Activated CD4-positive, alpha-beta T cell treated with anti-CD3 and anti-CD28 coated beads, Interleukin-2, amount 10 ng/mL, durations not matched to agents 24 days and 14 days (primary cell): ENCODE results near the gene LMF1. TPM values are rescaled to one million over a fixed set of nuclear protein-coding genes. Genes with fewer than 3 reads are reported as not detected.

Experiments used
- DNase-seq: peaks from one replicate; pipeline ENCODE4 v3.0.0; 2022
- H3K27ac Mint-ChIP-seq: one replicate; pipeline ENCODE4 v1.8.0; 2022; ENCODE audit warnings: mild to moderate bottlenecking, mixed read lengths
- H3K27me3 Mint-ChIP-seq: one replicate; pipeline ENCODE4 v1.8.0; 2022; ENCODE audit warnings: mixed read lengths
- H3K36me3 Mint-ChIP-seq: one replicate; pipeline ENCODE4 v1.8.0; 2022; ENCODE audit warnings: low read depth, mild to moderate bottlenecking, mixed read lengths
- H3K4me1 Mint-ChIP-seq: one replicate; pipeline ENCODE4 v1.8.0; 2021; ENCODE audit warnings: mixed read lengths
- H3K4me3 Mint-ChIP-seq: one replicate; pipeline ENCODE4 v1.8.0; 2022; ENCODE audit warnings: mild to moderate bottlenecking, moderate library complexity, mixed read lengths
- H3K9me3 Mint-ChIP-seq: one replicate; pipeline ENCODE4 v1.8.0; 2021; ENCODE audit warnings: mixed read lengths
- intact Hi-C: fragments of 100-400 bp; cut with micrococcal nuclease; formaldehyde crosslinking; loops from one replicate; pipeline ENCODE4 v1.15.1; 2023
- total RNA-seq: library from RNA; stranded (reverse); gene quantifications from 2 replicates; pipeline ENCODE4 v1.2.3, GENCODE V29; 2022

The LMF1 gene
- total RNA-seq, 1 donor from 2014 or later = 11.9 TPM

DNA sequence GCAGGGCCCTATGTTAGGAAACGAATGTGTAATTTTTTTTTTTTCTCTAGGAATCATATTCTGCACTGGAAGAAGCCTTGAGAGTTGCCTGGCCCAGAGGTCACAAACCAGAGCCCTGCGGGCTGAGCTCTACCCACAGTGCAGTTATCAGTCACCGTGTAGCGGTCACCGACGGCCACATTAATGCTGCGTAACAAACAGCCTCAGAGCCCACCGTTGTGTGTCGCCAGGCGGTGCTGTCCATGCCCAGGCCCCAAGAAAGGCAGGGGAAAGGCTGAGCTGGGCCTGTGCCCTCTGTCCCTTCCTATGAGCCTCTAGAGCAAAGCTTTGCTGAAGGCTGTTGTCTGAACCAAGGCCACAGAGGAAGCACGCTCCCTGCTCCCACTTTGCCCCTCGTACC, 4.5 kb upstream of the LMF1 start:
- H3K4me1 Mint-ChIP-seq = peaks cover 7% of the 10 kb centered on the region
- peaks cover 22% of the 10 kb centered on the region for H3K27me3 Mint-ChIP-seq
- no peaks in the 10 kb centered on the region for H3K36me3 Mint-ChIP-seq
- H3K27ac Mint-ChIP-seq = no peak overlapping the region
- intact Hi-C loops = no loop called here
- H3K4me3 Mint-ChIP-seq = no peak overlapping the region
- H3K9me3 Mint-ChIP-seq = no peaks in the 10 kb centered on the region
- no peak for DNase-seq

- Mint-ChIP-seq H3K27ac (no peak overlapping the region), H3K36me3 (no peaks in the 10 kb centered on the region), H3K27me3 (peaks cover 20% of the 10 kb centered on the region), H3K9me3 (no peaks in the 10 kb centered on the region), H3K4me1 (peaks cover 7% of the 10 kb centered on the region), H3K4me3 (no peak overlapping the region)
- no peak for DNase-seq
- intact Hi-C loops = no loop called here
Measured at GRCh38 chr16:974611-975261, 4.0 kb upstream of the LMF1 start.

GRCh38 chr16:974001-974601, 3.3 kb upstream of the LMF1 start:
- H3K36me3 Mint-ChIP-seq = no peaks in the 10 kb centered on the region
- no peaks in the 10 kb centered on the region for H3K9me3 Mint-ChIP-seq
- H3K4me3 Mint-ChIP-seq = no peak overlapping the region
- H3K27ac Mint-ChIP-seq = no peak overlapping the region
- intact Hi-C loops = no loop called here
- peaks cover 16% of the 10 kb centered on the region for H3K27me3 Mint-ChIP-seq
- peaks cover 9% of the 10 kb centered on the region for H3K4me1 Mint-ChIP-seq
- DNase-seq = no peak

GRCh38 chr16:973366-973765, 2.6 kb upstream of the LMF1 start:
- no peak overlapping the region for H3K4me3 Mint-ChIP-seq
- peaks cover 12% of the 10 kb centered on the region for H3K27me3 Mint-ChIP-seq
- H3K36me3 Mint-ChIP-seq = peaks cover 2% of the 10 kb centered on the region
- no peak overlapping the region for H3K27ac Mint-ChIP-seq
- intact Hi-C loops = no loop called here
- H3K9me3 Mint-ChIP-seq = no peaks in the 10 kb centered on the region
- DNase-seq = no peak
- H3K4me1 Mint-ChIP-seq = peaks cover 12% of the 10 kb centered on the region

DNA sequence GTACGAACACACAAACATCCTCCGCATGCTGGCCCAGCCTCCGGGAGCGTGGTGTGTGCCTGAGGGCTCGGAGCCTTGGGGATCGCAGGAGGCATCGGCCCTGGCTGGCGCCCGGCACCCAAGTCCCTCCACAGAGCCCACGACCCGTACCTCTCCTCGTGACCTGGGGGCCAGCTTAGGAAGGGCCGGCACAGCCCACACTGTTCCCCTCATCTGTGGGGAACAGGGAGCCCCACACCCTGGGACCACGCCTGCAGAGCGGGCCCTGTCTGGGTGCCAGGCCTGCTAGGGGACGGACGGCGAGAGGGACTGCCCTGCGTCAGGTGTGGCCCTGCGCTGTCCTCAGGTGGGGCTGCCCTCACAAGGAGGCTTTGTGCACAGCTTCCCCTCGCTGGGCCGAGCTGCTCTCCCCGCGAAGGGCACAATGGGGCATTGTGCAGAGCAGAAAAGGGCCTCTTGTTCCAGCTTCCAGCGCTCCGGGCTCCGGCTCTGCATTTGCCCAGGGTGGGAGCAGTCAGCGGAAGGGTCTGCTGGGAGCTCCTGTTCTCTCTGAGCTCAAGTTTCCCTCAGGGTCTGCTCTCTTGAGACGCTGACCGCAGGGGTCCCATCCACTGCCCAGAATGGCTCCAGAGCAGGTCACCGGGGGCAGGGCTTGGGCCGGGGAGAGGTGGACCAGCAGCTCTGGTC, 1.7 kb upstream of the LMF1 start:
- peaks cover 4% of the 10 kb centered on the region for H3K36me3 Mint-ChIP-seq
- intact Hi-C loops = no loop called here

GRCh38 chr16:971981-972315, 1.2 kb upstream of the LMF1 start:
- peaks cover 6% of the 10 kb centered on the region for H3K36me3 Mint-ChIP-seq
- H3K9me3 Mint-ChIP-seq = no peaks in the 10 kb centered on the region
- peak overlapping the region; percentile 43 for H3K27ac Mint-ChIP-seq
- peak overlapping the region; percentile 45 for H3K4me3 Mint-ChIP-seq
- peaks cover 11% of the 10 kb centered on the region for H3K4me1 Mint-ChIP-seq
- no peak for DNase-seq
- intact Hi-C loops = loop anchor here (2.0 kb wide), 1 partner anchor 33 kb away; no protein-coding TSS in a partner anchor
- peaks cover 7% of the 10 kb centered on the region for H3K27me3 Mint-ChIP-seq

More for the DNA sequence above, 1.7 kb upstream of the LMF1 start:
- H3K27ac Mint-ChIP-seq = no peak overlapping the region
- H3K4me3 Mint-ChIP-seq = no peak overlapping the region
- DNase-seq = no peak
- H3K27me3 Mint-ChIP-seq = peaks cover 7% of the 10 kb centered on the region
- H3K4me1 Mint-ChIP-seq = peaks cover 11% of the 10 kb centered on the region
- no peaks in the 10 kb centered on the region for H3K9me3 Mint-ChIP-seq

DNA sequence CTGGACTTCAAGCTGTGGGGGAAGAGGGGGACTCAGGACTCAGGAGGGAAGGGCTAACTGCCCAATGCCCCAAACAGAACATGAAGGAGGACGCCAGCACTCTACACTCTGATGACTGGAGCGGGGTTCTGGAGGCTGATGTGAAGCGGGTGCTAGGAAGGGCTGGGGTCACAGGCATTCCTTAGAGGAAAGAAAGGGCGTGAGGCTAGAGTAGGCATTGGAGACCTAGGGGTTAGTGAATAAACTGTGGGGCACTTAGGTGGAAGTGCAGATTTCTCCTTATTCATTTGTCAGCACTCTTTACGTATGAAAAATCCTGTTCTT, 760 bp upstream of the LMF1 start:
- peaks cover under 1% of the 10 kb centered on the region for H3K9me3 Mint-ChIP-seq
- intact Hi-C loops = loop anchor here (2.0 kb wide), 1 partner anchor 33 kb away; no protein-coding TSS in a partner anchor
- peaks cover 11% of the 10 kb centered on the region for H3K4me1 Mint-ChIP-seq
- no peak for DNase-seq
- peak overlapping the region; percentile 43 for H3K27ac Mint-ChIP-seq
- H3K36me3 Mint-ChIP-seq = peaks cover 9% of the 10 kb centered on the region
- peaks cover 7% of the 10 kb centered on the region for H3K27me3 Mint-ChIP-seq
- peak overlapping the region; percentile 17 for H3K4me3 Mint-ChIP-seq

DNA sequence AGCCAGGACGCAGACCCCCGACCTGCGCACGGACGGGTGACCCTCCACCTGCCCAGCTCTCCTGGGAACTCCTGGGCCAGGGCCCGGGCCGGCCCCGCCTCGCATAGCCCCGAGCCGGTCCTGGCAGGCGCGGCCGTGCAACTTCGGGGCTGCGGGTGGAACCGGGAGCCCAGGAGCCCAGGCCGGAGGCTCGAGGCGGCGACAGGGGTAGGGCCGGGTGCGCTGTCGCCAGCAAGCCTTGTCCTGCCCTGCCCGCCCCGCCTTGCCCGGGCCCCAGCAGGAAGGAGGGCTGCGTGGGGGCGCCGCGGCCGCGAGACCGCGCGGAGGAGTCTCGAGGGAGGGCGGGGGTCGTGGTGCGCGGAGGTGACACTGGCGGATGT, 408 bp downstream of the LMF1 start:
- H3K4me1 Mint-ChIP-seq = peaks cover 16% of the 10 kb centered on the region
- intact Hi-C loops = loop anchor here (1.0 to 2.0 kb wide), 2 partner anchors 11 to 34 kb away; partner anchors contain the start of gene SOX8
- no peak for DNase-seq
- H3K9me3 Mint-ChIP-seq = peaks cover 7% of the 10 kb centered on the region
- peaks cover 7% of the 10 kb centered on the region for H3K27me3 Mint-ChIP-seq
- H3K4me3 Mint-ChIP-seq = peak overlapping the region; percentile 80
- peak overlapping the region; percentile 62 for H3K27ac Mint-ChIP-seq
- peaks cover 18% of the 10 kb centered on the region for H3K36me3 Mint-ChIP-seq

DNA sequence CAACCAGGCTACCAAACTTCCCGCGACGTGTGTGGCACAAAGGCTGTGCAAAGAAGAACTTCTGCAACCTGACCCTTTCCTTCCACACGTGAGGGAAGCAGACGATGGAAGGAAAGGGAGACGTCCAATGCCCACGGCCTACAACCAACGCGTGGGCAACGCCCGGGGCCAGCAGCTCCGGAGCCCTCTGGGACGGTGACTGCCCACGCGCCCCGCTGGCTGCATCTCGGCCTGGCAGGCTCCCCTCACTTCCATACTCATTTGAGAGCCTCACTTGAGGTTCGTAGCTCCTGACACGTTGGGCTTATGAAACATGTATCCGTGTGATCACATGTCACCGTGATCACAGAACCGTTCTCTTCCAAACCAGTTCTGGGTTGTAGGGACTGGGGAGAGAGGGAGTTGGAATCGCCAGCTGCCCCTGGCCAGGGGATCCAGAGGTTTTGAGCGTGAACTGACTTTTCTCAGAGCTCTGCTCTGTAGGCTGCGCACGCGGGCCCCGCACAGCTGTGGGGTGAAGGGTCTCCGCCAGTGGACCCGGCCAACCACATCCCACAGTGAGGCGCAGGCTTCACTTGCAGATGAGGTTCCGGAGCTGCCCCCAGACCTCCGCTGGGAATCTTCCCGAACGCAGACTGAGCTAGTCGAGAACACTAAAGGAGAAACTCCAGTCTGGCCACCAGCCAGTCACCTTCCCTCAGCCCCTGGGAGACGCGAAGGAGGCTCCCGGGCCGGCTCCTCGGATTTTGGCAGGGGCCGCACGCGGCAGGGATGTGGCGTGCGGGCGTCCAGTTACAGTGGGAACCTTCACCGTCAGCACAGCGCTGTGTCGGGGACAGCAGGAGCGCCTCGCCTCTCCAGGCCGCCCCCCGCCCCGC, 1.0 kb downstream of the LMF1 start:
- DNase-seq = no peak
- peaks cover 22% of the 10 kb centered on the region for H3K36me3 Mint-ChIP-seq
- H3K4me1 Mint-ChIP-seq = peaks cover 18% of the 10 kb centered on the region
- intact Hi-C loops = loop anchor here (1.0 to 2.0 kb wide), 2 partner anchors 12 to 35 kb away; partner anchors contain the start of gene SOX8
- peak overlapping the region; percentile 59 for H3K27ac Mint-ChIP-seq
- H3K27me3 Mint-ChIP-seq = peaks cover 7% of the 10 kb centered on the region
- peaks cover 7% of the 10 kb centered on the region for H3K9me3 Mint-ChIP-seq
- H3K4me3 Mint-ChIP-seq = peak overlapping the region; percentile 80

DNA sequence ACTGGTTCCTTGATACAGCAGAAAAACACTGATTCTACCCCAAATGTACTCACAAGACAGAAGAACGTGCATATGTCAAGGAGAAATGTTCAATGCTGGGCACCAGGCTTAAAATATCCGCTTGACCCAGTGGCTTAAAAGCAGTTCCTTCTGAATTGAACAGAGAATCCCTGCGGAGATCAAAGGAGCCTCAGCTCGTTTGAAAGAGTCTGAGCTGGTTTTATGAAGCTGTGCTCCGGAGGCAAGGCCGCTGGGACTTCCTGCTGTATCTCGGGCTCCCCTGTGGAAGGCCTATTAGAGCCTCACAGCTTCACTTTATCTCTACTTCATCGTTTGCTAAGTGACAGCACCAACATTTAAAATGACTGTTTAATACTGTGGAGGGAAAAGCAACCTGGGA, 2.2 kb downstream of the LMF1 start:
- Mint-ChIP-seq H3K36me3 (peaks cover 30% of the 10 kb centered on the region), H3K4me3 (peak overlapping the region; percentile 65), H3K9me3 (peaks cover 7% of the 10 kb centered on the region), H3K27me3 (peaks cover 7% of the 10 kb centered on the region), H3K27ac (no peak overlapping the region), H3K4me1 (peaks cover 28% of the 10 kb centered on the region)
- no peak for DNase-seq
- intact Hi-C loops = no loop called here

- Mint-ChIP-seq H3K27me3 (peaks cover 7% of the 10 kb centered on the region), H3K4me1 (peaks cover 32% of the 10 kb centered on the region), H3K27ac (no peak overlapping the region), H3K36me3 (peaks cover 32% of the 10 kb centered on the region), H3K4me3 (no peak overlapping the region), H3K9me3 (peaks cover 7% of the 10 kb centered on the region)
- intact Hi-C loops = no loop called here
- no peak for DNase-seq
Measured at GRCh38 chr16:967546-968295, 3.1 kb downstream of the LMF1 start.

GRCh38 chr16:967077-967541, 3.7 kb downstream of the LMF1 start:
- no peak overlapping the region for H3K27ac Mint-ChIP-seq
- H3K4me3 Mint-ChIP-seq = no peak overlapping the region
- H3K9me3 Mint-ChIP-seq = peaks cover 7% of the 10 kb centered on the region
- intact Hi-C loops = no loop called here
- peaks cover 32% of the 10 kb centered on the region for H3K36me3 Mint-ChIP-seq
- DNase-seq = no peak
- H3K4me1 Mint-ChIP-seq = peaks cover 32% of the 10 kb centered on the region
- peaks cover 7% of the 10 kb centered on the region for H3K27me3 Mint-ChIP-seq

DNA sequence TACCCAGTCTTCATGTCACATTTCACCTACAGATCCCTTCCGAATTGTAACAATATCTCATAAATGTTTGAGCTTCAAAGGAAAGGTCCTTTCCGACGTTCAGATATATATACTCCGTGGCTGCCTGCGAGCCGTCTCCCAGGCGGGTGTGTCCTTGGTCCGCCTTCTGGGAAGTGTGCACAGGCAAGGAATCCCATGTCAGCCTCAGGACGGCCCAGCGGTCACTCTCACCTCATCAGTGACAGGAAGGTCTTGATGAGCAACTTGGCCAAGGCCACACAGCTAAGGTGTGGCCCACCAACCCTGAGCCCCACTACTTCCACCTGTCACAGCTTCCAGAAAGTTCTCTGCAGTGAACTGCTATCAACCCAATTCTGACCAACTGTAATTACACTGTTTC, 4.3 kb downstream of the LMF1 start:
- intact Hi-C loops = no loop called here
- Mint-ChIP-seq H3K27ac (no peak overlapping the region), H3K4me3 (no peak overlapping the region), H3K36me3 (peaks cover 32% of the 10 kb centered on the region), H3K27me3 (peaks cover 2% of the 10 kb centered on the region), H3K9me3 (peaks cover 7% of the 10 kb centered on the region), H3K4me1 (peaks cover 29% of the 10 kb centered on the region)
- DNase-seq = no peak
